Astrocyte (in vitro differentiated cells and primary cell): ENCODE data around the gene A3GALT2. TPM values are rescaled to one million over a fixed set of nuclear protein-coding genes. Genes with fewer than 3 reads are reported as not detected.

Experiments
- DNase-seq: peaks from one replicate; pipeline ENCODE4 v3.0.0-alpha.2; 2010; ENCODE audit warnings: low read depth
- FAIRE-seq: peaks from 2 replicates; lab custom pipeline; 2011; peaks lifted over from hg19 to GRCh38; lab: Jason Lieb, UNC
- H2AFZ ChIP-seq: 2 replicates; pipeline ENCODE4 v1.6.0; 2012; ENCODE audit warnings: low read depth, low read length, inconsistent platforms
- H3K27ac ChIP-seq: 2 replicates; pipeline ENCODE4 v1.5.1; 2011; ENCODE audit warnings: low read depth, low read length, inconsistent platforms
- H3K27me3 ChIP-seq: 2 replicates; pipeline ENCODE4 v1.6.0; 2011; ENCODE audit warnings: low read length, inconsistent platforms; ENCODE audit not compliant: insufficient read depth
- H3K36me3 ChIP-seq: 2 replicates; pipeline ENCODE4 v1.5.1; 2011; ENCODE audit warnings: low read length, inconsistent platforms; ENCODE audit not compliant: insufficient read depth
- H3K4me1 ChIP-seq: 2 replicates; pipeline ENCODE4 v1.5.1; 2011; ENCODE audit warnings: low read length, inconsistent platforms; ENCODE audit not compliant: insufficient read depth
- H3K4me2 ChIP-seq: 2 replicates; pipeline ENCODE4 v1.6.0; 2012; ENCODE audit warnings: low read length, inconsistent platforms
- H3K4me3 ChIP-seq: 2 replicates; pipeline ENCODE4 v1.5.1; 2011; ENCODE audit warnings: low read depth, mild to moderate bottlenecking, low read length, inconsistent platforms; ENCODE audit not compliant: insufficient read depth
- H3K79me2 ChIP-seq: 2 replicates; pipeline ENCODE4 v1.6.0; 2012; ENCODE audit warnings: mild to moderate bottlenecking, low read length, inconsistent platforms; ENCODE audit not compliant: insufficient read depth
- H3K9ac ChIP-seq: 2 replicates; pipeline ENCODE4 v1.6.0; 2012; ENCODE audit warnings: mild to moderate bottlenecking, low read length, inconsistent platforms
- H3K9me3 ChIP-seq: 2 replicates; pipeline ENCODE4 v1.5.1; 2012; ENCODE audit warnings: low read depth, mild to moderate bottlenecking, low read length, inconsistent platforms; ENCODE audit not compliant: insufficient read depth
- H4K20me1 ChIP-seq: 2 replicates; pipeline ENCODE4 v1.6.0; 2012; ENCODE audit warnings: low read length, inconsistent platforms; ENCODE audit not compliant: insufficient read depth
- H3K27ac Mint-ChIP-seq: one replicate; pipeline ENCODE4 v1.8.0; 2021; ENCODE audit warnings: mild to moderate bottlenecking, mixed read lengths; ENCODE audit not compliant: unreplicated experiment
- H3K27me3 Mint-ChIP-seq: one replicate; pipeline ENCODE4 v1.8.0; 2021; ENCODE audit warnings: low read depth, mixed read lengths; ENCODE audit not compliant: unreplicated experiment
- H3K36me3 Mint-ChIP-seq: one replicate; pipeline ENCODE4 v1.8.0; 2021; ENCODE audit warnings: low read depth, mixed read lengths; ENCODE audit not compliant: unreplicated experiment
- H3K4me1 Mint-ChIP-seq: one replicate; pipeline ENCODE4 v1.8.0; 2021; ENCODE audit warnings: low read depth, mixed read lengths; ENCODE audit not compliant: unreplicated experiment
- H3K4me3 Mint-ChIP-seq: one replicate; pipeline ENCODE4 v1.8.0; 2021; ENCODE audit warnings: mild to moderate bottlenecking, moderate library complexity, mixed read lengths; ENCODE audit not compliant: unreplicated experiment
- H3K9me3 Mint-ChIP-seq: one replicate; pipeline ENCODE4 v1.8.0; 2021; ENCODE audit warnings: mild to moderate bottlenecking, mixed read lengths; ENCODE audit not compliant: unreplicated experiment
- CTCF ChIP-seq: IDR thresholded peaks from 2 replicates; pipeline ENCODE4 v1.5.1; 2011; ENCODE audit warnings: low read depth, mild to moderate bottlenecking, inconsistent platforms, low read length, moderate library complexity; ENCODE audit not compliant: insufficient read depth
- EZH2 ChIP-seq: IDR thresholded peaks from 2 replicates; pipeline ENCODE4 v1.6.1; 2012; ENCODE audit warnings: mild to moderate bottlenecking, low read length, inconsistent platforms; ENCODE audit not compliant: insufficient read depth
- total RNA-seq: library from RNA; stranded (reverse); gene quantifications from 2 replicates; pipeline ENCODE4 v1.2.1, GENCODE V29; 2021

Gene A3GALT2
- total RNA-seq, 1 donor from 2014 or later, result not detected

GRCh38 chr1:33346927-33347649 is 26.2 kb upstream of the A3GALT2 start:
- peaks cover 58% of the 10 kb centered on the region for H3K4me1 Mint-ChIP-seq
- H3K4me3 Mint-ChIP-seq, result peak overlapping the region; percentile 86
- DNase-seq, result peak; percentile 92
- no peaks in the 10 kb centered on the region for H3K27me3 Mint-ChIP-seq
- peak overlapping the region; percentile 96 for H3K27ac Mint-ChIP-seq
- peaks cover 74% of the 10 kb centered on the region for H3K79me2 ChIP-seq
- no peaks in the 10 kb centered on the region for H3K9me3 Mint-ChIP-seq
- peaks cover 12% of the 10 kb centered on the region for H3K36me3 Mint-ChIP-seq
- H3K9ac ChIP-seq, result peak overlapping the region; percentile 89
- H4K20me1 ChIP-seq, result peaks cover 57% of the 10 kb centered on the region
- peaks cover 18% of the 10 kb centered on the region for H3K36me3 ChIP-seq
- H3K9me3 ChIP-seq, result no peaks in the 10 kb centered on the region
- H3K4me1 ChIP-seq, result peaks cover 61% of the 10 kb centered on the region
- peak; percentile 80 for FAIRE-seq
- H3K4me3 ChIP-seq, result peak overlapping the region; percentile 94
- H3K27ac ChIP-seq, result peak overlapping the region; percentile 87
- H3K27me3 ChIP-seq, result no peaks in the 10 kb centered on the region
- H3K4me2 ChIP-seq, result peak overlapping the region; percentile 93
- no peak for TF ChIP-seq EZH2
- TF ChIP-seq CTCF, result no peak
- H2AFZ ChIP-seq, result no peak overlapping the region

- H3K36me3 Mint-ChIP-seq, result peaks cover 12% of the 10 kb centered on the region
- no peak for DNase-seq
- Histone ChIP-seq H3K4me3 (peak overlapping the region; percentile 94), H3K36me3 (peaks cover 21% of the 10 kb centered on the region), H3K4me1 (peaks cover 66% of the 10 kb centered on the region), H2AFZ (no peak overlapping the region), H3K27me3 (no peaks in the 10 kb centered on the region), H3K9ac (peak overlapping the region; percentile 89), H3K9me3 (no peaks in the 10 kb centered on the region), H3K4me2 (peak overlapping the region; percentile 93), H3K79me2 (peaks cover 80% of the 10 kb centered on the region), H3K27ac (peak overlapping the region; percentile 87), H4K20me1 (peaks cover 63% of the 10 kb centered on the region)
- H3K4me1 Mint-ChIP-seq, result peaks cover 64% of the 10 kb centered on the region
- no peak for TF ChIP-seq EZH2
- no peak for TF ChIP-seq CTCF
- H3K27ac Mint-ChIP-seq, result peak overlapping the region; percentile 96
- peak overlapping the region; percentile 86 for H3K4me3 Mint-ChIP-seq
- no peaks in the 10 kb centered on the region for H3K27me3 Mint-ChIP-seq
- no peak for FAIRE-seq
- no peaks in the 10 kb centered on the region for H3K9me3 Mint-ChIP-seq
Observed at GRCh38 chr1:33346533-33346926, 25.6 kb upstream of the A3GALT2 start.

- Mint-ChIP-seq H3K9me3 (no peaks in the 10 kb centered on the region), H3K4me3 (peak overlapping the region; percentile 86), H3K27me3 (no peaks in the 10 kb centered on the region), H3K4me1 (peaks cover 70% of the 10 kb centered on the region), H3K36me3 (peaks cover 16% of the 10 kb centered on the region), H3K27ac (peak overlapping the region; percentile 84)
- Histone ChIP-seq H3K9ac (no peak overlapping the region), H2AFZ (no peak overlapping the region), H3K27me3 (no peaks in the 10 kb centered on the region), H3K79me2 (peaks cover 95% of the 10 kb centered on the region), H3K9me3 (no peaks in the 10 kb centered on the region), H3K4me1 (peaks cover 72% of the 10 kb centered on the region), H3K4me2 (peak overlapping the region; percentile 93), H3K27ac (peak overlapping the region; percentile 2), H3K4me3 (peak overlapping the region; percentile 94), H4K20me1 (peaks cover 78% of the 10 kb centered on the region), H3K36me3 (peaks cover 28% of the 10 kb centered on the region)
- TF ChIP-seq EZH2 (no peak), CTCF (no peak)
- FAIRE-seq (no peak), DNase-seq (no peak)
Observed at GRCh38 chr1:33344896-33345560, 24.1 kb upstream of the A3GALT2 start.
